HG03442 (cell line): ENCODE data around the gene P3R3URF.

Experiments
- ATAC-seq: cut with Tn5 transposase; IDR thresholded peaks from one replicate; pipeline ENCODE4 v1.9.1; 2021; ENCODE audit warnings: mild to moderate bottlenecking, moderate library complexity; ENCODE audit not compliant: unreplicated experiment

P3R3URF gene

GRCh38 chr1:46133781-46134350, 42.4 kb downstream of the P3R3URF start:
- no peak for ATAC-seq

GRCh38 chr1:46133181-46133658, 43.1 kb downstream of the P3R3URF start:
- ATAC-seq = peak; percentile 45

GRCh38 chr1:46132529-46133180, 43.6 kb downstream of the P3R3URF start, which contains the start of gene PIK3R3:
PIK3R3 (minus strand) TSS chr1:46132629; CDS start chr1:46131952, 677 bp downstream.
- peak; percentile 85 for ATAC-seq

GRCh38 chr1:46131712-46132528, 44.4 kb downstream of the P3R3URF start:
- no peak for ATAC-seq

GRCh38 chr1:46131093-46131492, 45.2 kb downstream of the P3R3URF start:
- ATAC-seq = no peak

GRCh38 chr1:46130606-46131005, 45.7 kb downstream of the P3R3URF start:
- no peak for ATAC-seq

GRCh38 chr1:46130121-46130520, 46.2 kb downstream of the P3R3URF start:
- ATAC-seq = no peak

- no peak for ATAC-seq
Measured at GRCh38 chr1:46128344-46128743, 47.9 kb downstream of the P3R3URF start.
